ENCODE results near the gene ZNF32. TPM values are rescaled to one million over a fixed set of nuclear protein-coding genes. Genes with fewer than 3 reads are reported as not detected.
"Not testable (repeated sequence)": the region's sequence is repeated elsewhere in the genome, so short reads cannot be mapped to it uniquely, and the experiment has no call there.

Gene ZNF32
- polyA plus RNA-seq, 3 donors = 76.3 to 78.0 (median 77.5) TPM

- no peak for DNase-seq (ENCODE audit: low read depth in 3 of 3, low spot score in 2 of 3)
These were observed 8.1 kb downstream of the ZNF32 start for GRCh38 chr10:43640603-43641002.

DNA sequence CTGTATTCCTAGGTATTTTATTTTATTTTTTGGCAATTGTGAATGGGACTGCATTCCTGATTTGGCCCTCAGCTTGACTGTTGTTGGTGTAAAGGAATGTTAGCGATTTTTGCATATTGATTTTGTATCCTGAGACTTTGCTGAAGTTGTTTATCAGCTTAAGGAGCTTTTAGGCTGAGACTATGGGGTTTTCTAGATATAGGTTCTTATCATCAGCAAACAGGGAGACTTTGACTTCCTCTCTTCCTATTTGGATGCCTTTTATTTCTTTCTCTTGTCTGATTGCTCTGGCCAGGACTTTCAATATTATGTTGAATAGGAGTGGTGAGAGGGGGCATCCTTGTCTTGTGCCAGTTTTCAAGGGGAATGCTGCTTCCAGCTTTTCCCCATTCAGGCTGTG, 12.9 kb downstream of the ZNF32 start:
- not testable (repeated sequence) for DNase-seq (ENCODE audit: low read depth in 3 of 3, low spot score in 2 of 3)

DNA sequence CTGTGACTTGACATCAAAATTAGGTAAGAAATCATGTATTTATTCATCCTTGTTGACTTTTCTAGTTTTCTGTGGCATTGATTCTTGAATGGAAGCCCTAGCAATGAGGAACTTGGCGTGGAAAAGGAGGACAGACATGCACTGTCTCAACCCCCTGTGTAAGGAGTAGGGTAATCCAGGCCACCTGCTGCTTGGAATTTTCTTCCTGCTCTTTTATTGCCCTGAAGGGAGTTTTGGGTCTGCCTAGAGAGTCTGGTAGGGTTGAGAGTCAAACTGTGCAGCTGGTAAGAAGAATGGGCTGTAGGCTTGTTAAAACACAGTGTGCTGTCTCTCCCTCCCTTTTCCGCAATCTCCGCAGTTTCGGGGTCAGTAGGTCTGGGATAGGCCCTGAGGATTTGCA, 19.7 kb downstream of the ZNF32 start:
- DNase-seq (ENCODE audit: low read depth in 3 of 3, low spot score in 2 of 3) = no peak

DNA sequence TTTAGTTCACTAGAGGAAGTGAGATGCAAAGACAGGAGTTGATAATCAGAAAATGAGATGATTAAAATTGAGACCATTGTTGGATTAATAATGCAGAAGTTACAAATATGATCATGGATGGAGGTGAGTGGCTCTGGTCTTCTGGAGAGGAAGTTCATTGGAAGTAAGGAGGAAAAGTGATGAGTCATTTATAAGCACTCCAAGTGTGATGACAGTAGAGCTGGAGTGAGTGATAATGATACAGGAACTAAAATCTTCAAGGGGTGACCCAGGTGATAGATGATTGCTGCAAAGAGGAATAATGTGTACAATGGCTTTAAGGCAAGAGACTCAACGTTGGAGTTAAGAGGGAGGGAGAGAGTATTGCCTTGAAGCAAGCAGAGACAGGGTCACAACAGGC, 20.7 kb downstream of the ZNF32 start:
- DNase-seq (ENCODE audit: low read depth in 3 of 3, low spot score in 2 of 3) = no peak

DNA sequence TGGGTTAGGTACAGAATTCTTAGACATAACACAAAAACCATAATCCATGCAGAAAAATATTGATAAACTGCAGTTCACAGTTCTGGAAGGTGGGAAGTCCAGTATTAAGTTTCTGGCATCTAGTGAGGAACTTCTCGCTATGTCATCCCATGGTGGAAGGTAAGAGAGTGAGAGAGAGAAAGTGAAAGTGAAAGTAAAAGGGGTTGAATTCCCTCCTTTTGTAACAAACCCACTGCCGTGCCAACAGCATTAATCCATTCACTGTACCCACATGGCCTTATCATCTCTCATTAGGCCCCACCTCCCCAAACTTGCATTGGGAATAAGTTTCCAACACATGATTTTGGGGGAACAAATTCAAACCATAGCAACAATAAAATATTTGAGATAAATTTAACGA, 25.3 kb downstream of the ZNF32 start:
- DNase-seq (ENCODE audit: low read depth in 3 of 3, low spot score in 2 of 3) = no peak

- no peak for DNase-seq (ENCODE audit: low read depth in 3 of 3, low spot score in 2 of 3)
These were observed 26.6 kb downstream of the ZNF32 start for GRCh38 chr10:43622038-43622437.

DNA sequence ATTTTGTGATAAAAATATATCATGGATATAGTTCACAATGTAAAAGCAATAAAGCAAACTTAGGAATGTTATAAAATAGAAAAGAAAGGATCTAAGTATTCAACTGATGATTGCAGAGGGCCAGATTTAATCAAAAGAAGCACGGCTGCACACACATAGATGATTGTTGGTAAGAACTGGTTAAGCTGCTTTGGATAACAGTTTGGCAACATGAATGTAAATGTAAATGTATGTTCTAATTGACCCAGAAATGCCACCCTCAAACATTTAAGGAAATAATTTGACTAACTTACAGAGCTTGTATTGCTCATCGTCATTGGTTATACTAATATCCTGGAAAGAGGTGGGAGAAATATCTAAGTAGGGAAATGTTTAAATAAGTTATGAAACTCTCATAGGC, 29.3 kb downstream of the ZNF32 start:
- no peak for DNase-seq (ENCODE audit: low read depth in 3 of 3, low spot score in 2 of 3)

DNA sequence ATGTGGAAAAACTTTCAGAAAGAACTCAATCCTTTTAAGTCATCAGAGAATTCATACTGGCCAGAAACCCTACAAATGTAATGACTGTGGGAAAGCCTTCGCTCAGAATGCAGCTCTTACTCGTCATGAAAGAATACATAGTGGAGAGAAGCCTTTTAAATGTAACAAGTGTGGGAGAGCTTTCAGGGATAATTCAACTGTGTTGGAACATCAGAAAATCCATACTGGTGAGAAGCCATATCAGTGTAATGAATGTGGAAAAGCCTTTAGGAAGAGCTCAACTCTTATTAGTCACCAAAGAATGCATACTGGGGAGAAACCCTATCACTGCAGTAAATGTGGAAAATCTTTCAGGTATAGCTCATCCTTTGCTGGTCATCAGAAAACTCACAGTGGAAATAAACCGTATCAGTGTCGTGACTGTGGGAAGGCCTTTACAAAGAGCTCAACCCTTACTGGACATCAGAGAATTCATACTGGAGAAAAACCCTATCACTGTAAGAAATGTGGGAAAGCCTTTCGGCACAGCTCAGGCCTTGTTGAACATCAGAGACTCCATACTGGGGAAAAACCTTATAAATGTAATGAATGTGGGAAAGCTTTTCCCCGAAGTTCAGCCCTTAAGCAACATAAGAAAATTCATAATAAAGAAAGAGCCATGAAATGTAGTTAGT, 31.8 kb downstream of the ZNF32 start:
- no peak for DNase-seq (ENCODE audit: low read depth in 3 of 3, low spot score in 2 of 3)

- DNase-seq (ENCODE audit: low read depth in 3 of 3, low spot score in 2 of 3) = no peak
These were observed 38.0 kb downstream of the ZNF32 start for GRCh38 chr10:43610636-43611035.

DNA sequence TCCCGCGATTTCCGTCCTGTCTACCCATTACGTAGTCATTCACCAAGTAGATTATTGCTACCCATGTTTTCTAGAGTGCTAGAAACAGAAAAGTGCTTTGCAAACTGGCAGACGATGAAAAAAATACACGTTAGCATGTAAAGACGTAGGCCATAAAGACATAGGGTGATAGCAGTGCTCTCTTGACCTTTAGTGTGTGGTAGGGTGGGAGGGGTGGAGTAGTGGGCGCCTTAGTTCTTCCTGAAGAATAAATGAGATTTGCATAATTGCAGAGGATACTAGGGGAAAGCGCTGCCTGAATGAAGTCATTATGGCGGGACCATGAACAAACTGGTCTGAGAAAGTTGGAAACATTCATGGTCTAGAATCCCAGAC, 41.5 kb downstream of the ZNF32 start:
- DNase-seq (ENCODE audit: low read depth in 3 of 3, low spot score in 2 of 3) = no peak

- peak in 2 of 3 donors; percentile 42 to 63 for DNase-seq (ENCODE audit: low read depth in 3 of 3, low spot score in 2 of 3)
These were observed 42.1 kb downstream of the ZNF32 start, which contains the start of gene ZNF485 for GRCh38 chr10:43606323-43607198. Gene ZNF485 (plus strand): TSS chr10:43606438. CDS start chr10:43607051, 613 bp downstream.

- no peak for DNase-seq (ENCODE audit: low read depth in 3 of 3, low spot score in 2 of 3)
These were observed 42.8 kb downstream of the ZNF32 start for GRCh38 chr10:43605850-43606322.

DNA sequence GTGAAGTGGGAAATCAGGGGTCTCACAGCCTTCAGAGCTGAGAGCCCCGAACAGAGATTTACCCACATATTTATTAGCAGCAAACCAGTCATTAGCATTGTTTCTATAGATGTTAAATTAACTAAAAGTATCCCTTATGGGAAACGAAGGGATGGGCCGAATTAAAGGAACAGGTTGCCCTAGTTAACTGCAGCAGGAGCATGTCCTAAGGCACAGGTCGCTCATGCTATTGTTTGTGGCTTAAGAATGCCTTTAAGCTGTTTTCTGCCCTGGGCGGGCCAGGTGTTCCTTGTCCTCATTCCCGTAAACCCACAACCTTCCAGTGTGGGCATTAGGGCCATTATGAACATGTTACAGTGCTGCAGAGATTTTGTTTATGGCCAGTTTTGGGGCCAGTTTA, 47.1 kb downstream of the ZNF32 start:
- DNase-seq (ENCODE audit: low read depth in 3 of 3, low spot score in 2 of 3) = not testable (repeated sequence)

GRCh38 chr10:43599333-43599732, 49.3 kb downstream of the ZNF32 start:
- DNase-seq (ENCODE audit: low read depth in 3 of 3, low spot score in 2 of 3) = no peak

- no peak for DNase-seq (ENCODE audit: low read depth in 3 of 3, low spot score in 2 of 3)
These were observed 50.2 kb downstream of the ZNF32 start for GRCh38 chr10:43598446-43598845.

GRCh38 chr10:43596546-43596945, 52.1 kb downstream of the ZNF32 start:
- no peak for DNase-seq (ENCODE audit: low read depth in 3 of 3, low spot score in 2 of 3)

GRCh38 chr10:43595739-43596298, 52.9 kb downstream of the ZNF32 start:
- no peak for DNase-seq (ENCODE audit: low read depth in 3 of 3, low spot score in 2 of 3)

- DNase-seq (ENCODE audit: low read depth in 3 of 3, low spot score in 2 of 3) = no peak
These were observed 53.6 kb downstream of the ZNF32 start for GRCh38 chr10:43594944-43595589.
